ENCODE data around the gene PIP4K2C.

Gene PIP4K2C

GRCh38 chr12:57602544-57602943 lies 11.6 kb downstream of the PIP4K2C start:
- Histone ChIP-seq H3K4me3 (ENCODE audit: low read length) (no peak overlapping the region), H3K27me3 (ENCODE audit: insufficient read depth, low read length) (no peaks in the 10 kb centered on the region), H3K9me3 (ENCODE audit: low read length) (no peaks in the 10 kb centered on the region), H2AFZ (ENCODE audit: low read depth, low read length) (no peak overlapping the region), H3K36me3 (ENCODE audit: insufficient read depth, low read length) (peaks cover 52% of the 10 kb centered on the region), H3K4me1 (ENCODE audit: insufficient read depth, low read length) (peaks cover 26% of the 10 kb centered on the region)

GRCh38 chr12:57603324-57603723 lies 12.3 kb downstream of the PIP4K2C start:
- H2AFZ ChIP-seq (ENCODE audit: low read depth, low read length) = no peak overlapping the region
- H3K4me1 ChIP-seq (ENCODE audit: insufficient read depth, low read length) = peaks cover 26% of the 10 kb centered on the region
- no peak overlapping the region for H3K4me3 ChIP-seq (ENCODE audit: low read length)
- H3K9me3 ChIP-seq (ENCODE audit: low read length) = no peaks in the 10 kb centered on the region
- H3K27me3 ChIP-seq (ENCODE audit: insufficient read depth, low read length) = no peaks in the 10 kb centered on the region
- peaks cover 59% of the 10 kb centered on the region for H3K36me3 ChIP-seq (ENCODE audit: insufficient read depth, low read length)

DNA sequence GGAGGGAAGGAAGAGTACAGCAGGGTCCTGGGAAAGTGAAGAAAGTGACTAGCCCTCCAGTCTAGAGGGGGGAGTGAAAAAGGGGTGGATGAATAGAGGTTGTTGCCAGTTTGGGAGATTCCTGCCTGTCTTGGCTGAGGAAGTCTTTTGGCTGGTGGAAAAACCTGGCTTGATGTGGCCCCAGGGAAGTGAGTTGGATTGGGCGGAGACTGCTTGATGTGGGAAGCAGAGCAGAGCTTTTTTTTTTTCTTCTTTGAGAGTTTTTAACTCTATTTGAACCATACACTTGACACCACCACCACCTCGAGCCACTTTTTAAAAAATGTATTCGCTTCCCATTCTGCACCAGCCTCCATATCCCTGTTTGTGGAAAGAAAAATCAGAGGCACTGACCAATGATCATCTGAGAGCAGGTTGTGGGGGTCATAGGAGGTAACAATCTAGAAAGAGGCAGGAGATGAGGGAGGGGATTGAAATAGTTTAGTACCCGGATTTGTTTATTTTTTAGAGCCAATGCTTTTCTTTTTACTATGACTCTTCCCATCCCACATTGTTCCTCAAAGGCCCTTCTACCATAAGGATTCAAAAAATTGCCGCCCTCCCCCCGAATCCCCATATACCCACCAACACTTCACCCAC lies 12.9 kb downstream of the PIP4K2C start:
- H2AFZ ChIP-seq (ENCODE audit: low read depth, low read length) = peak overlapping the region; percentile 74
- peak overlapping the region; percentile 70 for H3K4me3 ChIP-seq (ENCODE audit: low read length)
- no peaks in the 10 kb centered on the region for H3K27me3 ChIP-seq (ENCODE audit: insufficient read depth, low read length)
- H3K36me3 ChIP-seq (ENCODE audit: insufficient read depth, low read length) = peaks cover 61% of the 10 kb centered on the region
- peaks cover 26% of the 10 kb centered on the region for H3K4me1 ChIP-seq (ENCODE audit: insufficient read depth, low read length)
- H3K9me3 ChIP-seq (ENCODE audit: low read length) = no peaks in the 10 kb centered on the region

DNA sequence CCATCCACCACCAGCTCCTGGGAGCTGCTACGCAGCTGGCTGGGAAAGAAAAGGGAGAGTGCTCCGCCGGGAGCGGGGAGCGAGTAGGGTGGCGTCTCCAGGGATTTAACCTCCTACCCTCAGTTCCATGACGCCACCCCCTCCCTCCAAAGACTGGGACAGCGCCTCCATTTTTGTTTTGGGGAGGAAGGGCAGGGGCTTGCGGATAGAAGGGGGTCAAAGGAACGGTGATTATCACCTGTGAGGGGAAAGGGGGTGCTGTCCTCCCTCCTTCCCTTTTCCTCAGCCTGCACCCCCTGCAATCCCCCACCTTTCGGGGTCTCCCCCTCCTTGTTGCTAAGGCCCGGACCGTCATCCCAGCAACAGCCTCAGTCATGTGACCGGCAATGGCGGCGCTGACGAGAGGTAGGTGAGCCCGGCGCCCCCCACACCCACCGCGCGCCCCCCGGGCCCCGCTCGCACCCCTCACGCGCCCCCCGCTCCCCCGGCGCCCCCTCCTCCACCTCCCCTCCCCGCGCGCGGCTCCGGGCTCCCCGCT lies 13.5 kb downstream of the PIP4K2C start, which contains the start of gene DTX3:
Gene DTX3, plus strand, starts transcription at position 371 of the 538 bp plus-strand sequence. CDS start 1,694 bp downstream, outside the sequence.
- H3K36me3 ChIP-seq (ENCODE audit: insufficient read depth, low read length) = peaks cover 60% of the 10 kb centered on the region
- H3K4me3 ChIP-seq (ENCODE audit: low read length) = peak within 1 kb of the TSS; percentile 70
- H3K27me3 ChIP-seq (ENCODE audit: insufficient read depth, low read length) = no peaks in the 10 kb centered on the region
- no peaks in the 10 kb centered on the region for H3K9me3 ChIP-seq (ENCODE audit: low read length)
- H2AFZ ChIP-seq (ENCODE audit: low read depth, low read length) = peak within 1 kb of the TSS; percentile 74
- H3K4me1 ChIP-seq (ENCODE audit: insufficient read depth, low read length) = peaks cover 26% of the 10 kb centered on the region

GRCh38 chr12:57604992-57605810 lies 14.2 kb downstream of the PIP4K2C start:
- peaks cover 53% of the 10 kb centered on the region for H3K36me3 ChIP-seq (ENCODE audit: insufficient read depth, low read length)
- peaks cover 26% of the 10 kb centered on the region for H3K4me1 ChIP-seq (ENCODE audit: insufficient read depth, low read length)
- H3K9me3 ChIP-seq (ENCODE audit: low read length) = no peaks in the 10 kb centered on the region
- no peaks in the 10 kb centered on the region for H3K27me3 ChIP-seq (ENCODE audit: insufficient read depth, low read length)
- H3K4me3 ChIP-seq (ENCODE audit: low read length) = peak overlapping the region; percentile 70
- H2AFZ ChIP-seq (ENCODE audit: low read depth, low read length) = peak overlapping the region; percentile 74

GRCh38 chr12:57605811-57606311 lies 14.9 kb downstream of the PIP4K2C start:
- Histone ChIP-seq H3K9me3 (ENCODE audit: low read length) (no peaks in the 10 kb centered on the region), H3K4me1 (ENCODE audit: insufficient read depth, low read length) (peaks cover 32% of the 10 kb centered on the region), H3K27me3 (ENCODE audit: insufficient read depth, low read length) (no peaks in the 10 kb centered on the region), H3K36me3 (ENCODE audit: insufficient read depth, low read length) (peaks cover 47% of the 10 kb centered on the region), H2AFZ (ENCODE audit: low read depth, low read length) (no peak overlapping the region), H3K4me3 (ENCODE audit: low read length) (peak overlapping the region; percentile 70)

GRCh38 chr12:57606399-57606798 lies 15.4 kb downstream of the PIP4K2C start:
- Histone ChIP-seq H2AFZ (ENCODE audit: low read depth, low read length) (no peak overlapping the region), H3K36me3 (ENCODE audit: insufficient read depth, low read length) (peaks cover 42% of the 10 kb centered on the region), H3K4me1 (ENCODE audit: insufficient read depth, low read length) (peaks cover 34% of the 10 kb centered on the region), H3K9me3 (ENCODE audit: low read length) (no peaks in the 10 kb centered on the region), H3K4me3 (ENCODE audit: low read length) (no peak overlapping the region), H3K27me3 (ENCODE audit: insufficient read depth, low read length) (no peaks in the 10 kb centered on the region)

DNA sequence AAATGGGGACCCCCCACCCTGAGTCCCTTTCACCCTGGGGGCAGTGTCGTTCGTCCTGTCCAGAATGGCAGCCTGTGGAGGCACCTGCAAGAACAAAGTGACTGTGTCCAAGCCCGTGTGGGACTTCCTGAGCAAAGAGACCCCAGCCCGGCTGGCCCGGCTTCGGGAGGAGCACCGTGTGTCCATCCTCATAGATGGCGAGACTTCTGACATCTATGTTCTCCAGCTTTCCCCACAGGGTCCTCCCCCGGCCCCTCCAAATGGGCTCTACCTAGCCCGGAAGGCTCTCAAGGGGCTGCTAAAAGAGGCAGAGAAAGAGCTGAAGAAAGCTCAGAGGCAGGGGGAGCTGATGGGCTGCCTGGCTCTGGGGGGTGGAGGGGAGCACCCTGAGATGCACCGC lies 15.8 kb downstream of the PIP4K2C start:
- Histone ChIP-seq H3K4me3 (ENCODE audit: low read length) (no peak overlapping the region), H2AFZ (ENCODE audit: low read depth, low read length) (no peak overlapping the region), H3K27me3 (ENCODE audit: insufficient read depth, low read length) (no peaks in the 10 kb centered on the region), H3K9me3 (ENCODE audit: low read length) (no peaks in the 10 kb centered on the region), H3K4me1 (ENCODE audit: insufficient read depth, low read length) (peaks cover 35% of the 10 kb centered on the region), H3K36me3 (ENCODE audit: insufficient read depth, low read length) (peaks cover 38% of the 10 kb centered on the region)

- no peaks in the 10 kb centered on the region for H3K27me3 ChIP-seq (ENCODE audit: insufficient read depth, low read length)
- H2AFZ ChIP-seq (ENCODE audit: low read depth, low read length) = no peak overlapping the region
- H3K4me3 ChIP-seq (ENCODE audit: low read length) = no peak overlapping the region
- H3K4me1 ChIP-seq (ENCODE audit: insufficient read depth, low read length) = peaks cover 40% of the 10 kb centered on the region
- no peaks in the 10 kb centered on the region for H3K9me3 ChIP-seq (ENCODE audit: low read length)
- peaks cover 33% of the 10 kb centered on the region for H3K36me3 ChIP-seq (ENCODE audit: insufficient read depth, low read length)
Observed at GRCh38 chr12:57607958-57608663, 17.1 kb downstream of the PIP4K2C start.

- H3K36me3 ChIP-seq (ENCODE audit: insufficient read depth, low read length) = peaks cover 43% of the 10 kb centered on the region
- peaks cover 31% of the 10 kb centered on the region for H3K4me1 ChIP-seq (ENCODE audit: insufficient read depth, low read length)
- no peaks in the 10 kb centered on the region for H3K27me3 ChIP-seq (ENCODE audit: insufficient read depth, low read length)
- no peak overlapping the region for H2AFZ ChIP-seq (ENCODE audit: low read depth, low read length)
- H3K4me3 ChIP-seq (ENCODE audit: low read length) = no peak overlapping the region
- no peaks in the 10 kb centered on the region for H3K9me3 ChIP-seq (ENCODE audit: low read length)
Observed at GRCh38 chr12:57609101-57609780, 18.2 kb downstream of the PIP4K2C start.

DNA sequence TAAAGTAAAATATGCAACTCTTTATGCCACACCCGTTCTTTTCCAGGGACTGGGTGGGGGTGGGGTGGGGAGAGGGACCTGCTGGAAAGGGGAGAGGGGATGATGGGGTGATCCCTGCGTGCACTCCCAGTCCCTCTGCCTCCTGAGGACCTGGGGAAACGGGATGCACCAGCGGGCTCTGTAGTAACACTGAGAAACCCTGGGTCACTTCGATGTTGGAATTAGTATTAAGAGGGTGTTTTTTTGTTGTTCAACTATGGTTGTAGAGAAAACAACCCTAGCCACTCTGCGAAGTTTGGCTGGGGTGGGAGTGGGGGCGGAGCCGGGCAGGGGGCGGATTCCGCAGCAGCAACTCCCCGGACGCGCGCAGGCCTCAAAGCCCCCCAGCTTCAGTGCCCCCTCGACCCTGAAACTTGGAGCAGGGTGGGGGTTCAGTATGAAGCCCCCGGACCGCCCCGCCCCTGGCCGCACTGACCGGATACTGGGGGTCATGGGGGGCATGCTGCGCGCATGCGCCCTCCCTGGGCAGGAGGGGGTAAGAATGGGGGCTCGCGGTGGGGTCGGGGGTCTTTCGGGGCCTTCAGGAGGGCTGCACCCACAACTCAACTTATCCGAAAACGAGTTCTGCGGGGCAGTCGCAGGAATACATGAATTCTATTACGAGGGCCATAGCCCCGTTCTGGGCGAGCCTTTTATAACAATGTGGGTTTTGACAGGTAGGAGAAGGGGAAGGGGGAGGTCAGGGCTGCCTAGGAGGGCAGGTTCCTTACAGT lies 19.0 kb downstream of the PIP4K2C start:
- Histone ChIP-seq H2AFZ (ENCODE audit: low read depth, low read length) (no peak overlapping the region), H3K36me3 (ENCODE audit: insufficient read depth, low read length) (peaks cover 48% of the 10 kb centered on the region), H3K9me3 (ENCODE audit: low read length) (no peaks in the 10 kb centered on the region), H3K4me1 (ENCODE audit: insufficient read depth, low read length) (peaks cover 26% of the 10 kb centered on the region), H3K4me3 (ENCODE audit: low read length) (no peak overlapping the region), H3K27me3 (ENCODE audit: insufficient read depth, low read length) (no peaks in the 10 kb centered on the region)

All from neuron (in vitro differentiated cells).